ENCODE results near the gene FGFBP2. TPM values are rescaled to one million over a fixed set of nuclear protein-coding genes. Genes with fewer than 3 reads are reported as not detected.
"Not testable (repeated sequence)": the region's sequence is repeated elsewhere in the genome, so short reads cannot be mapped to it uniquely, and the experiment has no call there.

The FGFBP2 gene
- total RNA-seq, 2 experiments from 2014 or later, result 8.6 to 8.9 TPM

GRCh38 chr4:15926486-15926885, 36.5 kb downstream of the FGFBP2 start:
- no peak overlapping the region for H3K4me3 Mint-ChIP-seq
- H3K4me1 Mint-ChIP-seq, result peaks cover 21% of the 10 kb centered on the region
- H3K9me3 Mint-ChIP-seq, result no peaks in the 10 kb centered on the region
- no peaks in the 10 kb centered on the region for H3K36me3 Mint-ChIP-seq
- no peak overlapping the region for H3K27ac Mint-ChIP-seq
- peaks cover 7% of the 10 kb centered on the region for H3K27me3 Mint-ChIP-seq
- no peak for DNase-seq

DNA sequence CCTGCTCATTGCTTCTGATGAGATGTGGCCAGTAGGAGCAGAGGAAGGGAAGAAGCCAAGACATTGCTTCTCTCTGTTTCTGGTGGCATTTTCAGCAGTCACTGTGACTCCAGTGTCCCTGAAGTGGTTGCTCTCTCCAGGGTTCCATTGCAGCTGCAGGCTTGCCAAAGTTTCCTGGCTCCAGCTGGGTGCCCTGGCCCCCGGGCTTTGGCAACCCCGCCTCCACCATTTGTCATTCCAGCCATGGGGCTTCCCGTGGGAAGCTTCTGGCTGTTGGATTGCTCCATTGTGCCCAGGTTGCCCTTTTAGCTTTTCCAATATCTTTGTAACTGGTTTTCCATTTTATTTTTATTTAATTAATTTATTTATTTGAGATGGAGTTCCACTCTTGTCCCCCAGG, 37.1 kb downstream of the FGFBP2 start:
- H3K9me3 Mint-ChIP-seq, result no peaks in the 10 kb centered on the region
- no peak for DNase-seq
- no peak overlapping the region for H3K27ac Mint-ChIP-seq
- H3K27me3 Mint-ChIP-seq, result peaks cover 7% of the 10 kb centered on the region
- peaks cover 18% of the 10 kb centered on the region for H3K4me1 Mint-ChIP-seq
- H3K36me3 Mint-ChIP-seq, result no peaks in the 10 kb centered on the region
- no peak overlapping the region for H3K4me3 Mint-ChIP-seq

- peaks cover 17% of the 10 kb centered on the region for H3K27me3 Mint-ChIP-seq
These were observed 41.4 kb downstream of the FGFBP2 start for GRCh38 chr4:15921592-15921932.

GRCh38 chr4:15920723-15921591, 42.0 kb downstream of the FGFBP2 start:
- Mint-ChIP-seq H3K36me3 (no peaks in the 10 kb centered on the region), H3K4me1 (no peaks in the 10 kb centered on the region), H3K27ac (no peak overlapping the region), H3K9me3 (peaks cover 4% of the 10 kb centered on the region), H3K4me3 (no peak overlapping the region), H3K27me3 (peaks cover 17% of the 10 kb centered on the region)
- DNase-seq, result no peak

More at GRCh38 chr4:15921592-15921932, 41.4 kb downstream of the FGFBP2 start:
- Mint-ChIP-seq H3K9me3 (no peaks in the 10 kb centered on the region), H3K4me3 (no peak overlapping the region), H3K4me1 (no peaks in the 10 kb centered on the region), H3K27ac (no peak overlapping the region), H3K36me3 (no peaks in the 10 kb centered on the region)
- no peak for DNase-seq

GRCh38 chr4:15918484-15919129, 44.4 kb downstream of the FGFBP2 start:
- peaks cover 13% of the 10 kb centered on the region for H3K27me3 Mint-ChIP-seq

GRCh38 chr4:15917297-15917696, 45.7 kb downstream of the FGFBP2 start:
- no peak overlapping the region for H3K27ac Mint-ChIP-seq
- peaks cover 7% of the 10 kb centered on the region for H3K4me1 Mint-ChIP-seq

More at GRCh38 chr4:15918484-15919129, 44.4 kb downstream of the FGFBP2 start:
- Mint-ChIP-seq H3K36me3 (peaks cover 2% of the 10 kb centered on the region), H3K9me3 (peaks cover 7% of the 10 kb centered on the region), H3K27ac (no peak overlapping the region), H3K4me1 (peaks cover 7% of the 10 kb centered on the region), H3K4me3 (no peak overlapping the region)
- DNase-seq, result no peak

DNA sequence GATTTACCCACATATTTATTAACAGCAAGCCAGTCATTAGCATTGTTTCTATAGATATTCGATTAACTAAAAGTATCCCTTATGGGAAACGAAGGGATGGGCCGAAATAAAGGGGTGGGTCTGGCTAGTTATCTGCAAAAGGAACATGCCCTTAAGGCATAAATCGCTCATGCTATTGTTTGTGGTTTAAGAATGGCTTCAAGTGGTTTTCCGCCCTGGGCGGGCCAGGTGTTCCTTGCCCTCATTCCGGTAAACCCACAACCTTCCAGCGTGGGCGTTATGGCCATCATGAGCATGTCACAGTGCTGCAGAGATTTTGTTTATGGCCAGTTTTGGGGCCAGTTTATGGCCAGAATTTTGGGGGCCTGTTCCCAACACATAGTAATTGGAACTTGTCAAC, 46.6 kb downstream of the FGFBP2 start:
- not testable (repeated sequence) for H3K9me3 Mint-ChIP-seq, H3K36me3 Mint-ChIP-seq, H3K4me1 Mint-ChIP-seq, H3K4me3 Mint-ChIP-seq, DNase-seq, H3K27ac Mint-ChIP-seq
- peaks cover 14% of the 10 kb centered on the region for H3K27me3 Mint-ChIP-seq

More at GRCh38 chr4:15917297-15917696, 45.7 kb downstream of the FGFBP2 start:
- DNase-seq, result no peak
- H3K36me3 Mint-ChIP-seq, result peaks cover 2% of the 10 kb centered on the region
- no peak overlapping the region for H3K4me3 Mint-ChIP-seq
- peaks cover 7% of the 10 kb centered on the region for H3K9me3 Mint-ChIP-seq
- H3K27me3 Mint-ChIP-seq, result peaks cover 11% of the 10 kb centered on the region

- no peak overlapping the region for H3K27ac Mint-ChIP-seq
- peaks cover 9% of the 10 kb centered on the region for H3K4me1 Mint-ChIP-seq
- peaks cover 2% of the 10 kb centered on the region for H3K36me3 Mint-ChIP-seq
- peaks cover 11% of the 10 kb centered on the region for H3K27me3 Mint-ChIP-seq
- peaks cover 7% of the 10 kb centered on the region for H3K9me3 Mint-ChIP-seq
- no peak overlapping the region for H3K4me3 Mint-ChIP-seq
- no peak for DNase-seq
These were observed 48.2 kb downstream of the FGFBP2 start for GRCh38 chr4:15914736-15915135.

- peaks cover 11% of the 10 kb centered on the region for H3K27me3 Mint-ChIP-seq
- peaks cover 9% of the 10 kb centered on the region for H3K4me1 Mint-ChIP-seq
- H3K4me3 Mint-ChIP-seq, result no peak overlapping the region
- no peak for DNase-seq
- peaks cover 7% of the 10 kb centered on the region for H3K9me3 Mint-ChIP-seq
- no peak overlapping the region for H3K27ac Mint-ChIP-seq
- peaks cover 2% of the 10 kb centered on the region for H3K36me3 Mint-ChIP-seq
These were observed 48.7 kb downstream of the FGFBP2 start for GRCh38 chr4:15914291-15914690.

- DNase-seq, result no peak
- H3K4me3 Mint-ChIP-seq, result no peak overlapping the region
- peaks cover 9% of the 10 kb centered on the region for H3K4me1 Mint-ChIP-seq
- no peak overlapping the region for H3K27ac Mint-ChIP-seq
- peaks cover 10% of the 10 kb centered on the region for H3K27me3 Mint-ChIP-seq
- H3K36me3 Mint-ChIP-seq, result peaks cover 2% of the 10 kb centered on the region
- H3K9me3 Mint-ChIP-seq, result peaks cover 7% of the 10 kb centered on the region
These were observed 49.4 kb downstream of the FGFBP2 start for GRCh38 chr4:15913631-15913970.

- peaks cover 7% of the 10 kb centered on the region for H3K9me3 Mint-ChIP-seq
- no peak overlapping the region for H3K4me3 Mint-ChIP-seq
- peaks cover 9% of the 10 kb centered on the region for H3K4me1 Mint-ChIP-seq
- H3K27me3 Mint-ChIP-seq, result peaks cover 7% of the 10 kb centered on the region
- no peak for DNase-seq
- peaks cover 2% of the 10 kb centered on the region for H3K36me3 Mint-ChIP-seq
- H3K27ac Mint-ChIP-seq, result no peak overlapping the region
These were observed 49.9 kb downstream of the FGFBP2 start for GRCh38 chr4:15912961-15913630.

- Mint-ChIP-seq H3K36me3 (peaks cover 2% of the 10 kb centered on the region), H3K4me3 (no peak overlapping the region), H3K9me3 (peaks cover 7% of the 10 kb centered on the region), H3K27ac (no peak overlapping the region), H3K4me1 (peaks cover 9% of the 10 kb centered on the region), H3K27me3 (peaks cover 7% of the 10 kb centered on the region)
- DNase-seq, result no peak
These were observed 50.7 kb downstream of the FGFBP2 start for GRCh38 chr4:15912236-15912635.
